SK-N-SH treated with all-trans-retinoic acid at 6 μM for 48 hours (cell line): Measurements from ENCODE around the gene PES1.
"Not testable (repeated sequence)": the region's sequence is repeated elsewhere in the genome, so short reads cannot be mapped to it uniquely, and the experiment has no call there.

Experiments used
- ATAC-seq: fragments of 200-7000 bp; cut with Tn5 transposase; 3 replicates; pipeline ENCODE4 v1.9.1; 2020; ENCODE audit warnings: mild to moderate bottlenecking, moderate library complexity
- ARNTL ChIP-seq: fragments of 450-650 bp; formaldehyde crosslinking; IDR thresholded peaks from 2 replicates; pipeline ENCODE4 v1.5.0; 2020; ENCODE audit warnings: low read depth, mild to moderate bottlenecking, moderate library complexity, borderline replicate concordance
- BACH2 ChIP-seq: fragments of 250-450 bp; sonication (Bioruptor Pico); IDR thresholded peaks from 2 replicates; pipeline ENCODE4 v1.9.0; 2021; ENCODE audit warnings: mild to moderate bottlenecking, borderline replicate concordance
- CSDC2 ChIP-seq: fragments of 250-450 bp; sonication (Bioruptor Pico); IDR thresholded peaks from 2 replicates; pipeline ENCODE4 v1.5.0; 2020; ENCODE audit warnings: mild to moderate bottlenecking, moderate library complexity
- GLIS3 ChIP-seq: fragments of 250-450 bp; sonication (Bioruptor Pico); IDR thresholded peaks from 2 replicates; pipeline ENCODE4 v1.5.0; 2020; ENCODE audit warnings: mild to moderate bottlenecking, moderate library complexity
- ISL1 ChIP-seq: fragments of 250-450 bp; sonication (Bioruptor Pico); IDR thresholded peaks from 2 replicates; pipeline ENCODE4 v2.1.2; 2022; ENCODE audit warnings: mild to moderate bottlenecking, moderate library complexity
- OSR1 ChIP-seq: fragments of 250-450 bp; sonication (Bioruptor Pico); IDR thresholded peaks from 2 replicates; pipeline ENCODE4 v1.8.0; 2022; ENCODE audit warnings: moderate library complexity, mild to moderate bottlenecking, inconsistent platforms
- PPARA ChIP-seq: fragments of 250-450 bp; sonication (Bioruptor Pico); IDR thresholded peaks from 2 replicates; pipeline ENCODE4 v1.5.0; 2020; ENCODE audit warnings: mild to moderate bottlenecking, borderline replicate concordance
- RARB ChIP-seq: fragments of 250-450 bp; sonication (Bioruptor Pico); IDR thresholded peaks from 2 replicates; pipeline ENCODE4 v1.8.0; 2021; ENCODE audit warnings: mild to moderate bottlenecking, moderate library complexity
- SNAI2 ChIP-seq: fragments of 250-450 bp; sonication (Bioruptor Pico); IDR thresholded peaks from 2 replicates; pipeline ENCODE4 v1.5.0; 2020; ENCODE audit warnings: mild to moderate bottlenecking, moderate library complexity
- TCF4 ChIP-seq: fragments of 250-450 bp; sonication (Bioruptor Pico); IDR thresholded peaks from 2 replicates; pipeline ENCODE4 v1.8.0; 2021; ENCODE audit warnings: mild to moderate bottlenecking, moderate library complexity, borderline replicate concordance
- TOX ChIP-seq: fragments of 250-450 bp; sonication (Bioruptor Pico); IDR thresholded peaks from 2 replicates; pipeline ENCODE4 v1.8.0; 2021; ENCODE audit warnings: mild to moderate bottlenecking, moderate library complexity, borderline replicate concordance
- ZC3H10 ChIP-seq: fragments of 250-450 bp; sonication (Bioruptor Pico); IDR thresholded peaks from 2 replicates; pipeline ENCODE4 v1.5.1; 2021; ENCODE audit warnings: mild to moderate bottlenecking, moderate library complexity
- ZFP3 ChIP-seq: fragments of 250-450 bp; sonication (Bioruptor Pico); IDR thresholded peaks from 2 replicates; pipeline ENCODE4 v1.5.0; 2020; ENCODE audit warnings: mild to moderate bottlenecking, moderate library complexity
- ZFP30 ChIP-seq: fragments of 450-650 bp; formaldehyde crosslinking; IDR thresholded peaks from 2 replicates; pipeline ENCODE4 v1.5.0; 2022; ENCODE audit warnings: mild to moderate bottlenecking, moderate library complexity
- ZNF70 ChIP-seq: fragments of 450-650 bp; formaldehyde crosslinking; IDR thresholded peaks from 2 replicates; pipeline ENCODE4 v1.5.0; 2020; ENCODE audit warnings: mild to moderate bottlenecking, moderate library complexity
- ZNF8 ChIP-seq: fragments of 450-650 bp; formaldehyde crosslinking; IDR thresholded peaks from 2 replicates; pipeline ENCODE4 v1.5.0; 2020; ENCODE audit warnings: mild to moderate bottlenecking, moderate library complexity
- TF ChIP-seq, protein P1 (sequence below): fragments of 250-450 bp; sonication (Bioruptor Pico); IDR thresholded peaks from 2 replicates; pipeline ENCODE4 v1.5.1; 2020; ENCODE audit warnings: low read depth, mild to moderate bottlenecking, moderate library complexity
- TF ChIP-seq, protein P2 (sequence below): fragments of 250-450 bp; sonication (Bioruptor Pico); IDR thresholded peaks from 2 replicates; pipeline ENCODE4 v1.5.0; 2020; ENCODE audit warnings: mild to moderate bottlenecking, moderate library complexity
- TF ChIP-seq, protein P3 (sequence below): fragments of 250-450 bp; sonication (Bioruptor Pico); IDR thresholded peaks from 2 replicates; pipeline ENCODE4 v1.8.0; 2020; ENCODE audit warnings: mild to moderate bottlenecking, moderate library complexity, borderline replicate concordance
- TF ChIP-seq, protein P4 (sequence below): fragments of 250-450 bp; sonication (Bioruptor Pico); IDR thresholded peaks from 2 replicates; pipeline ENCODE4 v1.5.1; 2021; ENCODE audit warnings: mild to moderate bottlenecking, moderate library complexity

PES1 gene

DNA sequence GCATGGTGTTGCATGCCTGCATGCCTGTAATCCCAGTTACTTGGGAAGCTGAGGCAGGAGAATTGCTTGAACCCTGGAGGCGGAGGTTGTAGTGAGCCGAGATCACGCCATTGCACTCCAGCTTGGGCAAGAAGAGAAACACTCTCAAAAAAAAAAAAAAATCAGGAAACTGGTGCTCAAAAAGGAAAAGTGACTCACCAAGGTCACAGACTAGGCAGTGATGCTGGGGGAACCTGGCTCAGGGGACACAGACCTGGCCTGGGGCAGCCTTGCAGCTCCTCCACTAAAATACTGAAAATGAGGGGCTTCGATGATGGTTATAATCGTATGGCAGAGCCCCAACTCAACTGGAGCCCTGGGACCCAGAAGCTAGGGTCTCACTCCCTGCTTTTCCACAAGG, 35.8 kb upstream of the PES1 start:
- TF ChIP-seq OSR1 (CRISPR knock-in tag): no peak
- no peak for TF ChIP-seq ARNTL (CRISPR knock-in tag)
- no peak for TF ChIP-seq SNAI2
- no peak for TF ChIP-seq TOX
- no peak for TF ChIP-seq ZFP3 (CRISPR knock-in tag)
- TF ChIP-seq, protein P1, sequence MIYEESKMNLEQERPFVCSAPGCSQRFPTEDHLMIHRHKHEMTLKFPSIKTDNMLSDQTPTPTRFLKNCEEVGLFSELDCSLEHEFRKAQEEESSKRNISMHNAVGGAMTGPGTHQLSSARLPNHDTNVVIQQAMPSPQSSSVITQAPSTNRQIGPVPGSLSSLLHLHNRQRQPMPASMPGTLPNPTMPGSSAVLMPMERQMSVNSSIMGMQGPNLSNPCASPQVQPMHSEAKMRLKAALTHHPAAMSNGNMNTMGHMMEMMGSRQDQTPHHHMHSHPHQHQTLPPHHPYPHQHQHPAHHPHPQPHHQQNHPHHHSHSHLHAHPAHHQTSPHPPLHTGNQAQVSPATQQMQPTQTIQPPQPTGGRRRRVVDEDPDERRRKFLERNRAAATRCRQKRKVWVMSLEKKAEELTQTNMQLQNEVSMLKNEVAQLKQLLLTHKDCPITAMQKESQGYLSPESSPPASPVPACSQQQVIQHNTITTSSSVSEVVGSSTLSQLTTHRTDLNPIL: no peak

DNA sequence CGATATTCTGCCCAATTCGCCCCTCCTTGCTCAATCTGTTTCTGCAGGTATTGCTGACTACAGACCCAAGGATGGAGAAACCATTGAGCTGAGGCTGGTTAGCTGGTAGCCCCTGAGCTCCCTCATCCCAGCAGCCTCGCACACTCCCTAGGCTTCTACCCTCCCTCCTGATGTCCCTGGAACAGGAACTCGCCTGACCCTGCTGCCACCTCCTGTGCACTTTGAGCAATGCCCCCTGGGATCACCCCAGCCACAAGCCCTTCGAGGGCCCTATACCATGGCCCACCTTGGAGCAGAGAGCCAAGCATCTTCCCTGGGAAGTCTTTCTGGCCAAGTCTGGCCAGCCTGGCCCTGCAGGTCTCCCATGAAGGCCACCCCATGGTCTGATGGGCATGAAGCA, 34.7 kb upstream of the PES1 start:
- TF ChIP-seq ZNF8 (CRISPR knock-in tag) (no peak), ARNTL (CRISPR knock-in tag) (no peak), TCF4 (CRISPR knock-in tag) (no peak), ZFP30 (no peak), GLIS3 (no peak), ZFP3 (CRISPR knock-in tag) (no peak), SNAI2 (no peak), BACH2 (CRISPR knock-in tag) (no peak), ISL1 (no peak)
- TF ChIP-seq, protein P2, sequence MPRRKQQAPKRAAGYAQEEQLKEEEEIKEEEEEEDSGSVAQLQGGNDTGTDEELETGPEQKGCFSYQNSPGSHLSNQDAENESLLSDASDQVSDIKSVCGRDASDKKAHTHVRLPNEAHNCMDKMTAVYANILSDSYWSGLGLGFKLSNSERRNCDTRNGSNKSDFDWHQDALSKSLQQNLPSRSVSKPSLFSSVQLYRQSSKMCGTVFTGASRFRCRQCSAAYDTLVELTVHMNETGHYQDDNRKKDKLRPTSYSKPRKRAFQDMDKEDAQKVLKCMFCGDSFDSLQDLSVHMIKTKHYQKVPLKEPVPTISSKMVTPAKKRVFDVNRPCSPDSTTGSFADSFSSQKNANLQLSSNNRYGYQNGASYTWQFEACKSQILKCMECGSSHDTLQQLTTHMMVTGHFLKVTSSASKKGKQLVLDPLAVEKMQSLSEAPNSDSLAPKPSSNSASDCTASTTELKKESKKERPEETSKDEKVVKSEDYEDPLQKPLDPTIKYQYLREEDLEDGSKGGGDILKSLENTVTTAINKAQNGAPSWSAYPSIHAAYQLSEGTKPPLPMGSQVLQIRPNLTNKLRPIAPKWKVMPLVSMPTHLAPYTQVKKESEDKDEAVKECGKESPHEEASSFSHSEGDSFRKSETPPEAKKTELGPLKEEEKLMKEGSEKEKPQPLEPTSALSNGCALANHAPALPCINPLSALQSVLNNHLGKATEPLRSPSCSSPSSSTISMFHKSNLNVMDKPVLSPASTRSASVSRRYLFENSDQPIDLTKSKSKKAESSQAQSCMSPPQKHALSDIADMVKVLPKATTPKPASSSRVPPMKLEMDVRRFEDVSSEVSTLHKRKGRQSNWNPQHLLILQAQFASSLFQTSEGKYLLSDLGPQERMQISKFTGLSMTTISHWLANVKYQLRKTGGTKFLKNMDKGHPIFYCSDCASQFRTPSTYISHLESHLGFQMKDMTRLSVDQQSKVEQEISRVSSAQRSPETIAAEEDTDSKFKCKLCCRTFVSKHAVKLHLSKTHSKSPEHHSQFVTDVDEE (CRISPR knock-in tag): no peak
- TF ChIP-seq, protein P3, sequence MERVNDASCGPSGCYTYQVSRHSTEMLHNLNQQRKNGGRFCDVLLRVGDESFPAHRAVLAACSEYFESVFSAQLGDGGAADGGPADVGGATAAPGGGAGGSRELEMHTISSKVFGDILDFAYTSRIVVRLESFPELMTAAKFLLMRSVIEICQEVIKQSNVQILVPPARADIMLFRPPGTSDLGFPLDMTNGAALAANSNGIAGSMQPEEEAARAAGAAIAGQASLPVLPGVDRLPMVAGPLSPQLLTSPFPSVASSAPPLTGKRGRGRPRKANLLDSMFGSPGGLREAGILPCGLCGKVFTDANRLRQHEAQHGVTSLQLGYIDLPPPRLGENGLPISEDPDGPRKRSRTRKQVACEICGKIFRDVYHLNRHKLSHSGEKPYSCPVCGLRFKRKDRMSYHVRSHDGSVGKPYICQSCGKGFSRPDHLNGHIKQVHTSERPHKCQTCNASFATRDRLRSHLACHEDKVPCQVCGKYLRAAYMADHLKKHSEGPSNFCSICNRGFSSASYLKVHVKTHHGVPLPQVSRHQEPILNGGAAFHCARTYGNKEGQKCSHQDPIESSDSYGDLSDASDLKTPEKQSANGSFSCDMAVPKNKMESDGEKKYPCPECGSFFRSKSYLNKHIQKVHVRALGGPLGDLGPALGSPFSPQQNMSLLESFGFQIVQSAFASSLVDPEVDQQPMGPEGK: no peak
- TF ChIP-seq, protein P4, sequence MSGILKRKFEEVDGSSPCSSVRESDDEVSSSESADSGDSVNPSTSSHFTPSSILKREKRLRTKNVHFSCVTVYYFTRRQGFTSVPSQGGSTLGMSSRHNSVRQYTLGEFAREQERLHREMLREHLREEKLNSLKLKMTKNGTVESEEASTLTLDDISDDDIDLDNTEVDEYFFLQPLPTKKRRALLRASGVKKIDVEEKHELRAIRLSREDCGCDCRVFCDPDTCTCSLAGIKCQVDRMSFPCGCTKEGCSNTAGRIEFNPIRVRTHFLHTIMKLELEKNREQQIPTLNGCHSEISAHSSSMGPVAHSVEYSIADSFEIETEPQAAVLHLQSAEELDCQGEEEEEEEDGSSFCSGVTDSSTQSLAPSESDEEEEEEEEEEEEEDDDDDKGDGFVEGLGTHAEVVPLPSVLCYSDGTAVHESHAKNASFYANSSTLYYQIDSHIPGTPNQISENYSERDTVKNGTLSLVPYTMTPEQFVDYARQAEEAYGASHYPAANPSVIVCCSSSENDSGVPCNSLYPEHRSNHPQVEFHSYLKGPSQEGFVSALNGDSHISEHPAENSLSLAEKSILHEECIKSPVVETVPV (CRISPR knock-in tag): no peak
- TF ChIP-seq, all 23 proteins: peak for 0
- ATAC-seq: no peak

More for the DNA sequence above, 35.8 kb upstream of the PES1 start:
- ATAC-seq: no peak

DNA sequence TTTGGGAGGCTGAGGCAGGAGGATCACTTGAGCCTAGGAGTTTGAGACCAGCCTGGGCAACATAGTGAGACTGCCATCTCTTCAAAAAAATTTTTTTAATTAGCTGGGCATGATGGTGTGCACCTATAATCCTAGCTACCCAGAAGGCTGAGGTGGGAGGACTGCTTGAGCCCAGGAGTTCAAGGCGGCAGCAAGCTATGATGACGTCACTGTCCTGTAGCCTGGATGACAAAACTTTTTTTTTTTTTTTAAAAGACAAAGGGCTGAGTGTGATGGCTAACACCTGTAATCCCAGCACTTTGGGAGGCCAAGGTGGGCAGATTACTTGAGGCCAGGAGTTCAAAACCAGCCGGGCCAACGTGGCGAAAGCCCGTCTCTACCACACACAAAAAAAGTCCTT, 28.2 kb upstream of the PES1 start:
- ATAC-seq: not testable (repeated sequence)

DNA sequence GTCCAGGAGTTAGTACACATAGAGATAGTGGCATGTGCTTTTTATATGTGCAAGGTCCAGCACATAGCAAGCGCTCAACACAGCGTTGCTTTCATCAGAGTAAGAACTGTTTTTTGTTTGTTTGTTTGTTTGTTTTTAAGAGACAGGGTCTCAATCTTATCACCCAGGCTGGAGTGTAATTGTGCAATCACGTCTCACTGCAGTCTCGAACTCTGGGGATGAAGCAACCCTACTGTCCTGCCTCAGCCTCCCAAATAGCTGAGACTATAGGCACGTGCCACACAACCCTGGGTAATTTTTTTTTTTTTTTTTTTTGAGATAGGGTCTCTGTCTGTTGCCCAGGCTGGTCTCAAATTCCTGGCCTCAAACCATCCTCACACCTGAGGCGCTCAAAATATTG, 26.1 kb upstream of the PES1 start:
- TF ChIP-seq GLIS3 (no peak), ZNF70 (CRISPR knock-in tag) (no peak), OSR1 (CRISPR knock-in tag) (no peak), PPARA (CRISPR knock-in tag) (no peak), CSDC2 (CRISPR knock-in tag) (no peak), BACH2 (CRISPR knock-in tag) (no peak), ZC3H10 (no peak), RARB (no peak), SNAI2 (no peak), TCF4 (CRISPR knock-in tag) (no peak)
- TF ChIP-seq, protein P4 (CRISPR knock-in tag): no peak
- TF ChIP-seq, all 23 proteins: peak for 0
- ATAC-seq: no peak
